Liver (tissue), 9 donors: ENCODE measurements around the gene DHX32. TPM values are rescaled to one million over a fixed set of nuclear protein-coding genes. Genes with fewer than 3 reads are reported as not detected.

Source experiments
- DNase-seq: peaks from one replicate; pipeline ENCODE4 v3.0.0-alpha.2; 2017; ENCODE audit warnings: low spot score
- H3K27ac ChIP-seq, 2 donors: one replicate each; pipeline ENCODE4 v1.7.0; 2013; ENCODE audit warnings: inconsistent platforms in 2 of 2, low read length in 2 of 2, control low read depth in 1 of 2, low read depth in 1 of 2, mild to moderate bottlenecking in 1 of 2
- H3K27me3 ChIP-seq, 4 donors: one replicate each; pipeline versions ENCODE4 v1.6.1 to v1.7.0; 2013; ENCODE audit warnings: low read length in 3 of 4, inconsistent platforms in 1 of 4, mild to moderate bottlenecking in 1 of 4, moderate library complexity in 1 of 4; ENCODE audit not compliant: control insufficient read depth in 4 of 4, insufficient read depth in 4 of 4
- H3K36me3 ChIP-seq, 4 donors: one replicate each; pipeline versions ENCODE4 v1.6.1 to v1.7.0; 2013; ENCODE audit warnings: low read length in 3 of 4, mild to moderate bottlenecking in 3 of 4, low read depth in 1 of 4, moderate library complexity in 1 of 4; ENCODE audit not compliant: control insufficient read depth in 4 of 4, insufficient read depth in 3 of 4
- H3K4me1 ChIP-seq, 4 donors: one replicate each; pipeline versions ENCODE4 v1.6.1 to v1.7.0; 2013; ENCODE audit warnings: low read length in 3 of 4, mild to moderate bottlenecking in 3 of 4, moderate library complexity in 1 of 4; ENCODE audit not compliant: control insufficient read depth in 4 of 4, insufficient read depth in 4 of 4
- H3K4me3 ChIP-seq, 3 donors: one replicate each; pipeline versions ENCODE4 v1.6.1 to v1.7.0; 2013; ENCODE audit warnings: low read length in 3 of 3, control low read depth in 1 of 3, low read depth in 1 of 3, mild to moderate bottlenecking in 1 of 3
- H3K9ac ChIP-seq, 2 donors: one replicate each; pipeline ENCODE4 v1.7.0; 2013; ENCODE audit warnings: low read length in 2 of 2, mild to moderate bottlenecking in 2 of 2, moderate library complexity in 2 of 2, control low read depth in 1 of 2, low read depth in 1 of 2
- H3K9me3 ChIP-seq, 4 donors: one replicate each; pipeline versions ENCODE4 v1.6.1 to v1.7.0; 2013; ENCODE audit warnings: low read length in 3 of 4; ENCODE audit not compliant: control insufficient read depth in 4 of 4
- EGR1 ChIP-seq, 2 donors: IDR thresholded peaks; 2 replicates each; pipeline ENCODE4 v1.6.1; 2016 to 2018; ENCODE audit warnings: antibody characterized with exemption in 2 of 2, low read depth in 2 of 2
- FOXA1 ChIP-seq: IDR thresholded peaks from 2 replicates; pipeline ENCODE4 v1.6.1; 2016; ENCODE audit warnings: antibody characterized with exemption
- FOXA2 ChIP-seq: IDR thresholded peaks from 2 replicates; pipeline ENCODE4 v1.6.1; 2016; ENCODE audit warnings: antibody characterized with exemption
- GABPA ChIP-seq, 2 donors: IDR thresholded peaks in 1 of 2; conservative IDR thresholded peaks in 1 of 2; 2 replicates each; pipeline ENCODE4 v1.6.1; 2016; ENCODE audit warnings: antibody characterized with exemption in 2 of 2, mild to moderate bottlenecking in 1 of 2, moderate library complexity in 1 of 2
- HNF4A ChIP-seq, 2 donors: conservative IDR thresholded peaks; 2 replicates each; pipeline ENCODE4 v1.6.1; 2016; ENCODE audit warnings: antibody characterized with exemption in 2 of 2, mild to moderate bottlenecking in 2 of 2
- HNF4G ChIP-seq: IDR thresholded peaks from 2 replicates; pipeline ENCODE4 v1.6.1; 2016; ENCODE audit warnings: antibody characterized with exemption
- JUND ChIP-seq, 2 donors: IDR thresholded peaks; 2 replicates each; pipeline ENCODE4 v1.6.1; 2016; ENCODE audit warnings: antibody characterized with exemption in 2 of 2
- NR2F2 ChIP-seq: IDR thresholded peaks from 2 replicates; pipeline ENCODE4 v1.6.1; 2016; ENCODE audit warnings: antibody characterized with exemption
- RAD21 ChIP-seq, 2 donors: IDR thresholded peaks; 2 replicates each; pipeline ENCODE4 v1.6.1; 2016; ENCODE audit warnings: antibody characterized with exemption in 2 of 2, mild to moderate bottlenecking in 2 of 2
- RXRA ChIP-seq, 2 donors: IDR thresholded peaks; 2 replicates each; pipeline ENCODE4 v1.6.1; 2017 to 2018; ENCODE audit warnings: antibody characterized with exemption in 2 of 2, mild to moderate bottlenecking in 1 of 2
- SP1 ChIP-seq: IDR thresholded peaks from 2 replicates; pipeline ENCODE4 v1.6.1; 2018; ENCODE audit warnings: antibody characterized with exemption, mild to moderate bottlenecking
- YY1 ChIP-seq: IDR thresholded peaks from 2 replicates; pipeline ENCODE4 v1.6.1; 2016; ENCODE audit warnings: antibody characterized with exemption, mild to moderate bottlenecking
- WGBS: extraction: QIAGEN DNeasy Blood & Tissue Kit; methylation state at CpG from one replicate; pipeline ENCODE4 v1.1.7; 2013; 5-methylcytosine and 5-hydroxymethylcytosine counted together
- polyA plus RNA-seq, 2 donors: library from polyadenylated mRNA; stranded (reverse) in 1 of 2; unstranded in 1 of 2; fragments of 200-250 nt in 1 of 2; fragments of >200 nt in 1 of 2; fragmentation: Nextera tagmentation in 1 of 2; extraction: Ambion mirVana in 1 of 2; gene quantifications; one replicate each; pipeline versions ENCODE4 v1.2.1 to v1.2.3, GENCODE V29; 2013 to 2015
- total RNA-seq, 2 donors: library from RNA; depleted of rRNA; stranded (reverse); fragments of >200 nt; gene quantifications; one replicate each; pipeline ENCODE4 v1.2.3, GENCODE V29; 2014
- TF ChIP-seq, protein P1 (sequence below): IDR thresholded peaks from 2 replicates; pipeline ENCODE4 v1.6.1; 2016; ENCODE audit warnings: antibody characterized with exemption, mild to moderate bottlenecking
- TF ChIP-seq, protein P2 (sequence below): IDR thresholded peaks from 2 replicates; pipeline ENCODE4 v1.6.1; 2016; ENCODE audit warnings: antibody characterized with exemption
- TF ChIP-seq, protein P3 (sequence below): IDR thresholded peaks from 2 replicates; pipeline ENCODE4 v1.6.1; 2016; ENCODE audit warnings: antibody characterized with exemption
- TF ChIP-seq, protein P4 (sequence below): fragments of 150-350 bp; IDR thresholded peaks from 2 replicates; pipeline ENCODE4 v1.5.1; 2017; ENCODE audit warnings: improper control_type of control experiment, low read depth, low read length; ENCODE audit not compliant: missing input control
- TF ChIP-seq, protein P5 (sequence below): IDR thresholded peaks from 2 replicates; pipeline ENCODE4 v1.6.1; 2016; ENCODE audit warnings: antibody characterized with exemption
- donor health status: healthy.
- donor health status: healthy.
- donor health status: healthy.
- donor health status: healthy.
- donor health status: healthy.

DHX32 gene
- total and polyA plus RNA-seq, 4 donors = 8.3 to 20.2 (median 10.2) TPM

DNA sequence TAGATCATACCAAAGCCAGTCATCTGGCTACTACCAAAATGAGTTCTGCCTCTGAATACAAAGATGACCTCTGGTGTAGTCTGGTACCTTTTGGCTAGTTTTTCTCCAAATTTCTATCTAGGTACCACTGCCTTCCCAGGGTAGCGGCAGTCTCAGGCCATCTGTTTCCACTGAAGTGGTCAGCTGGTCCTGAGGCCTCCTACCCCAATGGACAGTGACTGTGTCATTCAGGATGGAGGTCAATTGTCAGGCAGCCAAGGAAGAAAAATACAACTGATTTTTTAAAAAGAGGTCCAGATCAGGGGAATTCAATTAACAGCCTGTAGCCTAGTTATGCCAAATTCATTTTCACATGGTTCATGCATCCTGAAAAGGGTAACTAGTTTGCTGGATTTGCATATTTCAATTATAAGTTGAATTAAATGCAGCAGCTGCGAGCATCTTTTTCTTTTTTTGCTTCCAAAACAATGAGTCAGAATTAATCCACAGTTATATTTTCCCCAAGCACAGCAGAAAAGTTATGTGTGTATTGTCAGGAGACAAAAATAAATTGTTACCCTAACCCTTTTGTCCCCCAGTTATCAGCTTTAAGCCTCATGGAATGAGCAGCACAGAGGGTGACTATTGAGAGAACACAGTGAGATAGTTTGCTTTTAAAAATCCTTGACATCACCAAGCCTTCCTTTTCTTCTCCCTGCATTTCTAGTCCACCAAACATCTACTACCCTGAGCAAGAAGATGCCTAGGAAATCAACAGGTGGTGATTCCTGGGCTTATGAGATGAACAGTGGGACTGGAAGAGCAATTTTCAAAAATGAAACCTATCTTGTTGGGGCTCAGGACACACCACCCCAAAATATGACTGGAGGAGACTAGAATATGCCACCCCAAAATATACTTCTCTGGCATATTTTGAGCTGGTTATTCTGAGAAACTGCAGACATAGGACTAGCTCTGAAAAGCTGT lies 30.0 kb downstream of the DHX32 start:
- H3K36me3 ChIP-seq = peaks cover 1 to 22% (median 15%) of the 10 kb centered on the region in 4 donors
- 98% methylated on average over 2 of the region's 2 CpGs for WGBS
- no peak overlapping the region for H3K9ac ChIP-seq
- no peak overlapping the region for H3K27ac ChIP-seq
- H3K4me1 ChIP-seq = peaks cover 5 to 17% (median 14%) of the 10 kb centered on the region in 4 donors
- DNase-seq = no peak
- H3K27me3 ChIP-seq = no peaks in the 10 kb centered on the region
- H3K4me3 ChIP-seq = no peak overlapping the region
- no peaks in the 10 kb centered on the region for H3K9me3 ChIP-seq
- TF ChIP-seq RXRA (IDR thresholded peaks at IDR 0.05) = no peak
- TF ChIP-seq, protein P1, sequence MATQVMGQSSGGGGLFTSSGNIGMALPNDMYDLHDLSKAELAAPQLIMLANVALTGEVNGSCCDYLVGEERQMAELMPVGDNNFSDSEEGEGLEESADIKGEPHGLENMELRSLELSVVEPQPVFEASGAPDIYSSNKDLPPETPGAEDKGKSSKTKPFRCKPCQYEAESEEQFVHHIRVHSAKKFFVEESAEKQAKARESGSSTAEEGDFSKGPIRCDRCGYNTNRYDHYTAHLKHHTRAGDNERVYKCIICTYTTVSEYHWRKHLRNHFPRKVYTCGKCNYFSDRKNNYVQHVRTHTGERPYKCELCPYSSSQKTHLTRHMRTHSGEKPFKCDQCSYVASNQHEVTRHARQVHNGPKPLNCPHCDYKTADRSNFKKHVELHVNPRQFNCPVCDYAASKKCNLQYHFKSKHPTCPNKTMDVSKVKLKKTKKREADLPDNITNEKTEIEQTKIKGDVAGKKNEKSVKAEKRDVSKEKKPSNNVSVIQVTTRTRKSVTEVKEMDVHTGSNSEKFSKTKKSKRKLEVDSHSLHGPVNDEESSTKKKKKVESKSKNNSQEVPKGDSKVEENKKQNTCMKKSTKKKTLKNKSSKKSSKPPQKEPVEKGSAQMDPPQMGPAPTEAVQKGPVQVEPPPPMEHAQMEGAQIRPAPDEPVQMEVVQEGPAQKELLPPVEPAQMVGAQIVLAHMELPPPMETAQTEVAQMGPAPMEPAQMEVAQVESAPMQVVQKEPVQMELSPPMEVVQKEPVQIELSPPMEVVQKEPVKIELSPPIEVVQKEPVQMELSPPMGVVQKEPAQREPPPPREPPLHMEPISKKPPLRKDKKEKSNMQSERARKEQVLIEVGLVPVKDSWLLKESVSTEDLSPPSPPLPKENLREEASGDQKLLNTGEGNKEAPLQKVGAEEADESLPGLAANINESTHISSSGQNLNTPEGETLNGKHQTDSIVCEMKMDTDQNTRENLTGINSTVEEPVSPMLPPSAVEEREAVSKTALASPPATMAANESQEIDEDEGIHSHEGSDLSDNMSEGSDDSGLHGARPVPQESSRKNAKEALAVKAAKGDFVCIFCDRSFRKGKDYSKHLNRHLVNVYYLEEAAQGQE = no peak
- TF ChIP-seq, protein P2, sequence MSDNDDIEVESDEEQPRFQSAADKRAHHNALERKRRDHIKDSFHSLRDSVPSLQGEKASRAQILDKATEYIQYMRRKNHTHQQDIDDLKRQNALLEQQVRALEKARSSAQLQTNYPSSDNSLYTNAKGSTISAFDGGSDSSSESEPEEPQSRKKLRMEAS = no peak
- TF ChIP-seq GABPA (IDR thresholded peaks at IDR 0.05 in 1 of 2, conservative IDR thresholded peaks at IDR 0.05 in 1 of 2) = no peak
- no peak for TF ChIP-seq HNF4G
- no peak for TF ChIP-seq JUND (IDR thresholded peaks at IDR 0.05)
- TF ChIP-seq FOXA1 = no peak
- TF ChIP-seq, protein P3, sequence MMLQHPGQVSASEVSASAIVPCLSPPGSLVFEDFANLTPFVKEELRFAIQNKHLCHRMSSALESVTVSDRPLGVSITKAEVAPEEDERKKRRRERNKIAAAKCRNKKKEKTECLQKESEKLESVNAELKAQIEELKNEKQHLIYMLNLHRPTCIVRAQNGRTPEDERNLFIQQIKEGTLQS = no peak
- TF ChIP-seq, protein P4, sequence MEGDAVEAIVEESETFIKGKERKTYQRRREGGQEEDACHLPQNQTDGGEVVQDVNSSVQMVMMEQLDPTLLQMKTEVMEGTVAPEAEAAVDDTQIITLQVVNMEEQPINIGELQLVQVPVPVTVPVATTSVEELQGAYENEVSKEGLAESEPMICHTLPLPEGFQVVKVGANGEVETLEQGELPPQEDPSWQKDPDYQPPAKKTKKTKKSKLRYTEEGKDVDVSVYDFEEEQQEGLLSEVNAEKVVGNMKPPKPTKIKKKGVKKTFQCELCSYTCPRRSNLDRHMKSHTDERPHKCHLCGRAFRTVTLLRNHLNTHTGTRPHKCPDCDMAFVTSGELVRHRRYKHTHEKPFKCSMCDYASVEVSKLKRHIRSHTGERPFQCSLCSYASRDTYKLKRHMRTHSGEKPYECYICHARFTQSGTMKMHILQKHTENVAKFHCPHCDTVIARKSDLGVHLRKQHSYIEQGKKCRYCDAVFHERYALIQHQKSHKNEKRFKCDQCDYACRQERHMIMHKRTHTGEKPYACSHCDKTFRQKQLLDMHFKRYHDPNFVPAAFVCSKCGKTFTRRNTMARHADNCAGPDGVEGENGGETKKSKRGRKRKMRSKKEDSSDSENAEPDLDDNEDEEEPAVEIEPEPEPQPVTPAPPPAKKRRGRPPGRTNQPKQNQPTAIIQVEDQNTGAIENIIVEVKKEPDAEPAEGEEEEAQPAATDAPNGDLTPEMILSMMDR = no peak
- TF ChIP-seq, protein P5, sequence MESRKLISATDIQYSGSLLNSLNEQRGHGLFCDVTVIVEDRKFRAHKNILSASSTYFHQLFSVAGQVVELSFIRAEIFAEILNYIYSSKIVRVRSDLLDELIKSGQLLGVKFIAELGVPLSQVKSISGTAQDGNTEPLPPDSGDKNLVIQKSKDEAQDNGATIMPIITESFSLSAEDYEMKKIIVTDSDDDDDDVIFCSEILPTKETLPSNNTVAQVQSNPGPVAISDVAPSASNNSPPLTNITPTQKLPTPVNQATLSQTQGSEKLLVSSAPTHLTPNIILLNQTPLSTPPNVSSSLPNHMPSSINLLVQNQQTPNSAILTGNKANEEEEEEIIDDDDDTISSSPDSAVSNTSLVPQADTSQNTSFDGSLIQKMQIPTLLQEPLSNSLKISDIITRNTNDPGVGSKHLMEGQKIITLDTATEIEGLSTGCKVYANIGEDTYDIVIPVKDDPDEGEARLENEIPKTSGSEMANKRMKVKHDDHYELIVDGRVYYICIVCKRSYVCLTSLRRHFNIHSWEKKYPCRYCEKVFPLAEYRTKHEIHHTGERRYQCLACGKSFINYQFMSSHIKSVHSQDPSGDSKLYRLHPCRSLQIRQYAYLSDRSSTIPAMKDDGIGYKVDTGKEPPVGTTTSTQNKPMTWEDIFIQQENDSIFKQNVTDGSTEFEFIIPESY = no peak
- TF ChIP-seq NR2F2 = no peak
- TF ChIP-seq SP1 = no peak
- no peak for TF ChIP-seq RAD21 (IDR thresholded peaks at IDR 0.05)
- TF ChIP-seq EGR1 (IDR thresholded peaks at IDR 0.05; ENCODE audit: low read depth in 2 of 2) = no peak
- no peak for TF ChIP-seq HNF4A (conservative IDR thresholded peaks at IDR 0.05)
- no peak for TF ChIP-seq FOXA2
- no peak for TF ChIP-seq YY1
